ENCODE measurements around the gene PBX3. TPM values are rescaled to one million over a fixed set of nuclear protein-coding genes. Genes with fewer than 3 reads are reported as not detected.

PBX3 gene
- total and polyA plus RNA-seq, 2 donors (not counting 1 experiment from before 2014, with no cell fraction given): 15.5 to 39.0 TPM

GRCh38 chr9:125795970-125796596 is 48.9 kb downstream of the PBX3 start:
- Histone ChIP-seq H3K4me3 (ENCODE audit: control extremely low read depth in 1 of 5, extremely low read depth in 1 of 5, insufficient read depth in 1 of 5, low read depth in 2 of 5, low read length in 4 of 5) (no peak overlapping the region), H3K27me3 (replicated peaks in 1 of 4; ENCODE audit: control extremely low read depth in 1 of 4, control insufficient read depth in 3 of 4, insufficient read depth in 4 of 4, low read length in 3 of 4) (no peaks in the 10 kb centered on the region), H3K27ac (ENCODE audit: low read length in 2 of 2) (no peak overlapping the region), H3K36me3 (replicated peaks in 1 of 2; ENCODE audit: control extremely low read depth in 1 of 2, control insufficient read depth in 1 of 2, extremely low read depth in 1 of 2, insufficient read depth in 2 of 2, low read length in 1 of 2) (peaks cover 0 to 3% of the 10 kb centered on the region in 2 experiments), H2AFZ (ENCODE audit: insufficient read depth, low read depth, low read length, poor library complexity, severe bottlenecking) (no peak overlapping the region), H3K79me2 (ENCODE audit: control insufficient read depth, insufficient read depth, low read length) (no peaks in the 10 kb centered on the region), H3K4me2 (replicated peaks; ENCODE audit: low read depth, low read length, poor library complexity, severe bottlenecking) (no peak overlapping the region), H3K9ac (ENCODE audit: low read length) (no peak overlapping the region), H4K20me1 (ENCODE audit: control insufficient read depth, insufficient read depth, low read length, poor library complexity, severe bottlenecking) (no peaks in the 10 kb centered on the region), H3K4me1 (ENCODE audit: control insufficient read depth in 2 of 2, insufficient read depth in 2 of 2, low read length in 2 of 2) (no peaks in the 10 kb centered on the region), H3K9me3 (ENCODE audit: control extremely low read depth in 1 of 3, control insufficient read depth in 2 of 3, insufficient read depth in 1 of 3, low read length in 2 of 3) (no peaks in the 10 kb centered on the region)
- TF ChIP-seq EZH2 (IDR thresholded peaks at IDR 0.05; ENCODE audit: borderline replicate concordance, insufficient read depth, low read depth, low read length, poor library complexity, severe bottlenecking): no peak
- TF ChIP-seq, protein P1, sequence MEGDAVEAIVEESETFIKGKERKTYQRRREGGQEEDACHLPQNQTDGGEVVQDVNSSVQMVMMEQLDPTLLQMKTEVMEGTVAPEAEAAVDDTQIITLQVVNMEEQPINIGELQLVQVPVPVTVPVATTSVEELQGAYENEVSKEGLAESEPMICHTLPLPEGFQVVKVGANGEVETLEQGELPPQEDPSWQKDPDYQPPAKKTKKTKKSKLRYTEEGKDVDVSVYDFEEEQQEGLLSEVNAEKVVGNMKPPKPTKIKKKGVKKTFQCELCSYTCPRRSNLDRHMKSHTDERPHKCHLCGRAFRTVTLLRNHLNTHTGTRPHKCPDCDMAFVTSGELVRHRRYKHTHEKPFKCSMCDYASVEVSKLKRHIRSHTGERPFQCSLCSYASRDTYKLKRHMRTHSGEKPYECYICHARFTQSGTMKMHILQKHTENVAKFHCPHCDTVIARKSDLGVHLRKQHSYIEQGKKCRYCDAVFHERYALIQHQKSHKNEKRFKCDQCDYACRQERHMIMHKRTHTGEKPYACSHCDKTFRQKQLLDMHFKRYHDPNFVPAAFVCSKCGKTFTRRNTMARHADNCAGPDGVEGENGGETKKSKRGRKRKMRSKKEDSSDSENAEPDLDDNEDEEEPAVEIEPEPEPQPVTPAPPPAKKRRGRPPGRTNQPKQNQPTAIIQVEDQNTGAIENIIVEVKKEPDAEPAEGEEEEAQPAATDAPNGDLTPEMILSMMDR (IDR thresholded peaks at IDR 0.05): no peak
- CTCF ChIA-PET: no interaction called here
- DNase-seq: no peak
- Mint-ChIP-seq H3K9me3 (ENCODE audit: insufficient read depth) (no peaks in the 10 kb centered on the region), H3K27me3 (no peaks in the 10 kb centered on the region), H3K27ac (no peak overlapping the region), H3K4me3 (no peak overlapping the region), H3K4me1 (no peaks in the 10 kb centered on the region)
- no peak for ATAC-seq (ENCODE audit: low read depth)
- POLR2A ChIA-PET: no interaction called here
- 100% methylated on average over 1 of the region's 4 CpGs for WGBS (ENCODE audit: insufficient coverage)
- intact Hi-C loops (cut with micrococcal nuclease): no loop called here

- H3K4me1 Mint-ChIP-seq: no peaks in the 10 kb centered on the region
- no peak overlapping the region for H3K4me2 ChIP-seq (replicated peaks; ENCODE audit: low read depth, low read length, poor library complexity, severe bottlenecking)
Measured at GRCh38 chr9:125797930-125798329, 50.8 kb downstream of the PBX3 start.

More at GRCh38 chr9:125797930-125798329, 50.8 kb downstream of the PBX3 start:
- WGBS (ENCODE audit: insufficient coverage): no CpG with 5 or more reads among the region's 2 CpGs
- no peak overlapping the region for H2AFZ ChIP-seq (ENCODE audit: insufficient read depth, low read depth, low read length, poor library complexity, severe bottlenecking)
- CTCF ChIA-PET: interaction anchor here (1.4 kb wide), 1 partner anchor 239 kb away, joined by 4 read pairs; no protein-coding TSS in a partner anchor
- no peak for DNase-seq
- H3K9ac ChIP-seq (ENCODE audit: low read length): no peak overlapping the region
- POLR2A ChIA-PET: no interaction called here
- H3K27me3 ChIP-seq (replicated peaks in 1 of 4; ENCODE audit: control extremely low read depth in 1 of 4, control insufficient read depth in 3 of 4, insufficient read depth in 4 of 4, low read length in 3 of 4): no peaks in the 10 kb centered on the region
- peaks cover 8% of the 10 kb centered on the region for H3K79me2 ChIP-seq (ENCODE audit: control insufficient read depth, insufficient read depth, low read length)
- no peaks in the 10 kb centered on the region for H4K20me1 ChIP-seq (ENCODE audit: control insufficient read depth, insufficient read depth, low read length, poor library complexity, severe bottlenecking)
- no peak for ATAC-seq (ENCODE audit: low read depth)
- Mint-ChIP-seq H3K4me3 (no peak overlapping the region), H3K27me3 (no peaks in the 10 kb centered on the region), H3K27ac (no peak overlapping the region), H3K9me3 (ENCODE audit: insufficient read depth) (no peaks in the 10 kb centered on the region)
- no peaks in the 10 kb centered on the region for H3K4me1 ChIP-seq (ENCODE audit: control insufficient read depth in 2 of 2, insufficient read depth in 2 of 2, low read length in 2 of 2)
- no peaks in the 10 kb centered on the region for H3K36me3 ChIP-seq (replicated peaks in 1 of 2; ENCODE audit: control extremely low read depth in 1 of 2, control insufficient read depth in 1 of 2, extremely low read depth in 1 of 2, insufficient read depth in 2 of 2, low read length in 1 of 2)
- no peaks in the 10 kb centered on the region for H3K9me3 ChIP-seq (ENCODE audit: control extremely low read depth in 1 of 3, control insufficient read depth in 2 of 3, insufficient read depth in 1 of 3, low read length in 2 of 3)
- TF ChIP-seq EZH2 (IDR thresholded peaks at IDR 0.05; ENCODE audit: borderline replicate concordance, insufficient read depth, low read depth, low read length, poor library complexity, severe bottlenecking): no peak
- TF ChIP-seq, protein P1 (IDR thresholded peaks at IDR 0.05): no peak
- H3K27ac ChIP-seq (ENCODE audit: low read length in 2 of 2): no peak overlapping the region
- H3K4me3 ChIP-seq (ENCODE audit: control extremely low read depth in 1 of 5, extremely low read depth in 1 of 5, insufficient read depth in 1 of 5, low read depth in 2 of 5, low read length in 4 of 5): no peak overlapping the region
- intact Hi-C loops (cut with micrococcal nuclease): no loop called here

Data from B cell (primary cell).